HG02759 (cell line): ENCODE measurements around the gene ANKRD62.
"Not testable (repeated sequence)": the region's sequence is repeated elsewhere in the genome, so short reads cannot be mapped to it uniquely, and the experiment has no call there.

ENCODE experiments used
- ATAC-seq: cut with Tn5 transposase; IDR thresholded peaks from one replicate; pipeline ENCODE4 v1.9.1; 2021; ENCODE audit warnings: mild to moderate bottlenecking, moderate library complexity; ENCODE audit not compliant: unreplicated experiment

Gene ANKRD62

DNA sequence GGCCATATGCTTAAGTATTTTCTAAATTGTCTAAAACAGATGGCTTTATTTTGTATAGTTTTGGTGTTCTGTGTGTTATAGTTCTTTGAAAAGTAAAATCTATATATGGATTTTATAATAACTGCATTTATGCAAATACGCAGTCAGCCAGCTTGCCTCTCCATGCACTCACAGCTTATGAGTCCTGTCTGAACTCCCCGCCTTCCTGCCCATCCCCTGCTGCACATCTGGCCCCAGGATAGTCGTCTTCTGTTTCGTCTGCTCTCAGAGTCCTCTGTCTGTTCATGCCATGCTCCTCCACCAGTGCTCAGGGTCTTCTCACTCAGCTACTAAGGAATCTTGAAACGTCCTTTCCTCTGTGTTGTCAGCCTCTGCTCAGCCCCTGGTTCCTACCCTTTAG, 28.2 kb upstream of the ANKRD62 start:
- ATAC-seq = no peak

DNA sequence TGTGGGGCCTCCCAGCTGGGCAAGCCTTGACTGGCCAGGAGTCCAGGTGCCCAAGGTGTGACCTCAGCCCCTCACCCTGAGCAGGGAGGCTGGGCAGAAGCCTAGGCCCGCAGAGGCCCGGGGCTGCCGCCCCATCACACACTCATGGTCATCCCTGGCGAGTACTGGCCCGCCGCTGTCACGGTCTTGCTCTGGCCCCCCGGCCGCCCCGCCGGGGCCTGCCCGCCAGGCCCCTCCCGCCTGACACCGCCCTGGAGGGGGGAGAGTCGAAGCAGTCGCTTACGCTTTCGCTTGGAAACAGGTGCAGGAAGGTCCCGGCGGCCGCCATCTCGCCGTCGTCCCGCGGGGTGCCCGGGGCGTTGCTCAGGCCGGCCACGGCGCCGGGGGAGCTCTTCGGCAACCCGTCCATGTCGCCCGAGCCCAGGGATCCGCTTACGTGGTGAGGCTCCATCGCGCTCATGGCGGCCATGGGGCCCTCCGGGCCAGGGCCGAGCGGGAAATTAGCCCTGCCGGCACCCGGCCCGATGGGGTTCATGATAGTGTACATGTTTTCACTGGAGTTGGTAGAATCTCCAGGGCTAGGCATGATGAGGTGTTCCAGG, 26.6 kb upstream of the ANKRD62 start:
- no peak for ATAC-seq

- no peak for ATAC-seq
Observed at GRCh38 chr18:12067671-12068070, 26.0 kb upstream of the ANKRD62 start.

GRCh38 chr18:12068316-12068949, 25.2 kb upstream of the ANKRD62 start:
- ATAC-seq = not testable (repeated sequence)

DNA sequence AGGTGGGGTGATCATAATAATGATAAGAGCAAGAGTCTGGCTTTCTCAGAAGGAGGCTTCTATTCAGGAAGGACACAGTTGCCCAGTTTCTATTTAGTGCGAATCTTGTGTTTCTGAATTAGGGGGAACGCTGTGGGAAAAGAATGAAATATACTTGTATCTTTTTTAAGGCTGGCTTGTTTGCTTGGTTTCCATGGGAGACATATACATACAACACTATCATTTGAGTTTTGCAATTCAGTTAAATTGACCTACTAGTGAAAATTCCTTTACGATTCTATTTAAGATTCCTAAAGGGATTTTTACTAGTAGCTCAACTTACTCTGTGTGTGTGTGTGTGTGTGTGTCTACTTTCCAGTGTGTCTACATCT, 24.7 kb upstream of the ANKRD62 start:
- ATAC-seq = no peak

DNA sequence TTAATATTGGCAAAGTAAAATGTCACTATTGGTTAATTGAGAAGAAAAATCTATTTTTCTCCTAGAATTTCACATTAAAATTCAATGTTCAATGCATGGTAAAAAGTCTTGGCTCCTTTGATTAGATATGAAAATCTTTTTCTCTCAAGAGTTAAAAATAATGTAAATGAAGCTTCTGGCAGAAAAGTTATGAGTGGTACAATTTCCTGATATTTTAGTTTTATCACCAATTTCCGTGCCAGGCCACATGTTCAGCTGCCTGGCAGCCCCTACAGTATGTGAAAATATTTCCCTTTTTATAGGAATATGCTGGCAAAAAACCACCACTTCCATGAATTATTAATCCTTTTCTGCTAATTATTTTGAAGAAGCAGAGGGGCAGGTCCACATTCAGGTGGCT, 22.6 kb upstream of the ANKRD62 start:
- ATAC-seq = not testable (repeated sequence)

DNA sequence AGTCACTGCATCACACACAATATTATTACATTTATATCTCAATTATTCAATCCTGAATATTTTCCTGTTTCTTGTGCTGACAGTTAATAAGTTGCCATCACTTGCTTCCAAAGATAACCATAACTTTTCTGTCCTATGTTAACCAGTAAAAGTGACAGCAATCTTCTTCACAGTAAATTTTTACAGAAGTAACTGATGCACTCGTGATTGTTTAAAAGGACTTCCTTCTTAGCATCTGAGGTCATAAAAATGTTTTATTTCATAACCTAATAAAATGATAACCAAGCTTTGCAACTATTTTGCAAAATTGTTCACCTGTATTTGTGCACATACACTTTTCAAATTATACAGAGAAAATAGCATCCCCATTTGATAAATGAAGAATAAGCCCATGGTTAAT, 20.6 kb upstream of the ANKRD62 start:
- no peak for ATAC-seq

- no peak for ATAC-seq
Observed at GRCh38 chr18:12074736-12075135, 18.9 kb upstream of the ANKRD62 start.

- no peak for ATAC-seq
Observed at GRCh38 chr18:12076424-12077140, 17.1 kb upstream of the ANKRD62 start.

DNA sequence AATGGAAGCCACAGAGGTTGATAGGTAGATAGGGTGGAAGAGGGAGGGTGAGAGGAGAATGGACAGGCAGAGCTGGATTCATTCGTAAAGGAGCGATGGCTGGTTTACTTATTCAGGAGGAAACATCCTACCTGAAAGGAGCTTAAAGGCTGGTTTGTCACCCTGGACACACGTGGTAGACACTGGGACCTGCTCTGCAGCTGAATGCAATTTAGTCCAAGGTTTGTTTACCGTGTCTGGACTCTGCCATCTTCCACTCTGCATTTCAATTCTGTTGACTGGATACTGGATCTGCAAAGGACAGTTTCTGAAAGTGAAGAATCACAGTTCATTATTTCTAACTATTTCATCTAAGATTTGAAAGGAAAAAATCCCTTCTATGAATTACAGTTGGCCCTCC, 15.6 kb upstream of the ANKRD62 start:
- ATAC-seq = not testable (repeated sequence)

GRCh38 chr18:12079491-12080237, 14.0 kb upstream of the ANKRD62 start:
- ATAC-seq = no peak

DNA sequence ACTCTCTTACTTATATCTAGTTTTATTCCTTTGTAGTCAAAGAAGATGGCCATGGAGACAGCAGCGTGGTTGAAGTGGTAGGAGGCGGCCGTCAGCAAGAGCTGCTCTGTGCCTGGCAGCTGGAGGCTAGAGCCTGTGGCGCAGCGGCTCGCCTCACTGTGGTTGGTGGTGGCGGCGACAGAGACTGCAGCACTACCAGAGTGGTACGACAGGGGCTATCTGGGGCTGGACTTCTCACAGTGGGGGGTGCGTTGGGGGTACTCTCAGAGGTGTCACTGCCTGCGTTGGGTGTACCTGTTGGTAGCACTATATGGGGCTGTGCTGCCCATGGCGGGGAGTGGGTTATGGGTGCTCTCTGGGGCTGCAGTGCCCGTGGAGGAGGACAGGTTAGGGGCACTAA, 8.5 kb upstream of the ANKRD62 start:
- ATAC-seq = no peak

DNA sequence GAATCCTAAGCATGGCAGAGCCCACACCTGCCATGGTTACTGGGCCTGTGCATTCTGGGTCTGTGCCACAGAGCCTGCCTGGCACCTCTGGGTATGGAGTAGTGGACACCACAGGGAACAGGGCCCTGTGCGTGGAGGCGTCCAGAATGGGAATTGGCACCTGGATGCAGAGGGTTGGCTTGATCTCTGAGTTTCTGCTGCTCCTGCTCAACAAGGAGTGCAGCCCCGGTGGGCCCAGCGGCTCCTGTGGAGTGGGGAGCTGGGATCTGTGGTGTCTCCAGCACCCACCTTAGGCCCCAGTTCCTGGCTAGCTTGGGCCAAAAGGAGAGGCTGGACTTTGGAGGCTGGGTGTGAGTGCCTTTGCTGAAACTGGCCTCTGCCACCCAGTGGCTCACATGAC, 7.9 kb upstream of the ANKRD62 start:
- no peak for ATAC-seq

DNA sequence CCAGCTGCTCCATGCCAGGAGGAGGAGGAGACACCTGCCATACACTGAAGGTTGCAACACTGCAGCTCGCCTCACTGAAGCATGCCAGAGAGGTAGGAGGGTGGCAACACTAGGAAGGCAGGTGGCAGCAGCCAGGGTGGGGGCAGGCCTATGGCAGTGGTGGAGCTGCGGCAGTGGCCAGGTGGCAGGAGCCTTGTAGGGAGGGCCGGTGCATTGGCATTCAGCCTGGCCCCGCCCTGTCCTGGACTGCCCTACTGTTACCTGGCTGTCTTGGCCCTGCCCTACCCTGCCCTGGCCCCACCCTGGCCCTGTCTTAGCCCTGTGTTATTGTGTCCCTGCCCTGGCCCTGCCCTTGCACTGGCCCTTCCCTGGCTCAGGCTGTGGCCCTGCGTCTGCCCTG, 7.4 kb upstream of the ANKRD62 start:
- ATAC-seq = no peak

DNA sequence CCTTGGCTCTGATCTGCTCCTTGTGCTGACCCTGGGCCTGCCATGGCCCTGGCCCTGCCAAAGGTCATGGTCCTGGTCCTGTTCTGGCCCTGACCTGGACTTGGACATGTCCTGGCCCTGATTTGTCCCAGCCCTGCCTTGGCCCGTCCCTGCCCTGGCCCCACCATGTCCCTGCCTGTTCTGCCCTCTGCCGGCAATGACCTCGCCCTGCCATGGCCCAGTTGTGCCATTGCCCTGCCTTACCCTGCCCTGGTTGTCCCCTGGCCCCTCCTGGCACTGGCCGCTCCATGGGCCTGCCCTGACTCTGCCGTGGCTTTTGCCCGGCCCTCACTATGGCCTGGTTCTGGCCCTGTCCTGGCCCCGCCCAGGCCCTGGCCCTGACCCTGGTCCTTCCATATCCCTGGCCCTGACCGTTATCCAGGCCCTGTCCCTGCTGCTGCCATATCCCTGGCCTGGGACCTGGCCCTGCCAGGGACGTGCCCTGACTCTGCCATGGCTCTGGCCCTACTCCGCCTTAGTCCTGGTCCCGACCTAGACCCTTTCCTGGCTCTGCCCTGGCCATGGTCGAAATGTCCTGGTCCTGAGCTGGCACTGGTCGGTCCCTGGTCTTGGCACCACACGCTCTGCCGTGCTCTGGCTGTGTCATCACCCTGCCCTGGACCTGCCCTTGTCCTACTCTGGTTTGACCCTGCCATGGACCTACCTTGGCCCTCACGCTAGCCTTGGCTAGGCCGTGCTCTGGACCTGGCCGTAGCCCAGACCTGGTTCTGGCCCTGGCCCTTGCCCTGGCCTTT, 6.8 kb upstream of the ANKRD62 start:
- no peak for ATAC-seq

DNA sequence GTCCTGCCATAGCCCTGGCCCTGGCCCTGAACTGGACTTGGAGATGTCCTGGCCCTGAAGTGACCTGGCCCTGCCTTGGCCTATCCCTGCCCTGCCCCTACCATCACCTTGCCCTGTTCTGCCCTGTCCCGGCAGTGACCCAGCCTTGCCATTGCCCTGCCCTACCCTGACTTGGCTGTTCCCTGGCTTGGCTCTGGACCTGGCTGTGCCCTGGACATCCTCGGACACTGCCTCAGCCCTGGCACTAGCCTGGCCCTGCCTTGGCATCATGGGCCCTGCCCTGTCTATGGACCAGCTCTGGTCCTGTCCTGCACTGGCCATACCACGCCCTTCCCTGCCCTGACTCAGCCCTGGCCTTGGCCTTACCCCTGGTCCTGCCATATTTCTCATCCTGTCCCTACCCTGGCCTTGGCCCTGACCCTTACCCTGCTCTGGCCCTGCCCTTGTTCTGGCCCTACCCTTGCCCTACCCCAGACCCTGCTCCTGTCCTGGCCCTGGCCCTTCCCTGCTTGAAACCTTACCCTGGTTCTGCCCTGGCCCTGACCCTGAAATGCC, 6.1 kb upstream of the ANKRD62 start:
- no peak for ATAC-seq

GRCh38 chr18:12088096-12088495, 5.5 kb upstream of the ANKRD62 start:
- ATAC-seq = no peak

DNA sequence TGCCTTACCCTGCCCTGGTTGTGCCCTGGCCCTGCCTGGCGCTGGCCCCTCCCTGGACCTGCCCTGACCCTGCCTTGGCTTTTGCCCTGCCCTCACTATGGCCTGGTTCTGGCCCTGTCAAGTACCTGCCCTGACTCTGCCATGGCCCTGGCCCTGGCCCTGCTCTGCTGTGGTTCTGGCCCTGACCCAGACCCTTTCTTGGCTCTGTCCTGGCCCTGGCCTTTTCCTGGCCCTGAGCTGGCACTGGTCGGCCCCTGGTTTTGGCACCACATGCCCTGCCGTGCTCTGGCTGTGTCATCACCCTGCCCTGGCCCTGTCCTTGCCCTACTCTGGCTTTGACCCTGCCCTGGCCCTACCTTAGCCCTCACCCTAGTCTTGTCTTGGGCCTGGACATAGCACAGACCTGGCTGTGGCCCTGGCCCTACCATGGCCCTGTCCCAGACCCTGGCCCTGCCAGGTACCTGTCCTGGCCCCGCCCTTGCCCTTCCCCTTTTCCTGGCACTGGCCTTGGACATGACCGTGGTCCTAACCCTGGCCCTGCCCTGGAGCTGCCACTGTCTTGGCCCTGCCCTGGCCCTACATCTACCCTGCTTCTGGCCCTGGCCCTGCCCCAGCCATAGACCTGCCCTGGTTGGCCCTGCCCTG, 4.8 kb upstream of the ANKRD62 start:
- no peak for ATAC-seq

- ATAC-seq = no peak
Observed at GRCh38 chr18:12091538-12092141, 2.0 kb upstream of the ANKRD62 start.
